GM19238 (cell line): ENCODE results near the gene UTP4.
A peak's percentile ranks its signal among the peaks of the same experiment; 100 is the strongest.
"Not testable (repeated sequence)": the region's sequence is repeated elsewhere in the genome, so short reads cannot be mapped to it uniquely, and the experiment has no call there.

Experiments
- DNase-seq: peaks from one replicate; pipeline ENCODE4 v3.0.0; 2011; ENCODE audit warnings: low spot score; ENCODE audit not compliant: insufficient read length

The UTP4 gene

GRCh38 chr16:69131167-69131838 is 1.1 kb upstream of the UTP4 start:
- DNase-seq = peak; percentile 47

- DNase-seq = peak; percentile 87
Observed at GRCh38 chr16:69131839-69132423, 518 bp upstream of the UTP4 start.

- DNase-seq = no peak
Observed at GRCh38 chr16:69133373-69133954, 1.0 kb downstream of the UTP4 start.

GRCh38 chr16:69138608-69139007 is 6.2 kb downstream of the UTP4 start:
- DNase-seq = no peak

GRCh38 chr16:69139464-69139863 is 7.0 kb downstream of the UTP4 start:
- not testable (repeated sequence) for DNase-seq

- DNase-seq = no peak
Observed at GRCh38 chr16:69141014-69141413, 8.6 kb downstream of the UTP4 start.

GRCh38 chr16:69141936-69142335 is 9.5 kb downstream of the UTP4 start:
- DNase-seq = no peak

GRCh38 chr16:69143116-69143515 is 10.7 kb downstream of the UTP4 start:
- no peak for DNase-seq

GRCh38 chr16:69145658-69146057 is 13.2 kb downstream of the UTP4 start:
- DNase-seq = no peak

GRCh38 chr16:69149621-69150020 is 17.2 kb downstream of the UTP4 start:
- DNase-seq = not testable (repeated sequence)

- peak; percentile 30 for DNase-seq
Observed at GRCh38 chr16:69150146-69150865, 17.9 kb downstream of the UTP4 start.

GRCh38 chr16:69157196-69157595 is 24.7 kb downstream of the UTP4 start:
- DNase-seq = no peak

- no peak for DNase-seq
Observed at GRCh38 chr16:69160192-69160591, 27.7 kb downstream of the UTP4 start.

- no peak for DNase-seq
Observed at GRCh38 chr16:69165584-69165983, 33.1 kb downstream of the UTP4 start.

GRCh38 chr16:69166221-69166833 is 33.9 kb downstream of the UTP4 start:
- DNase-seq = no peak

GRCh38 chr16:69166946-69167930 is 34.8 kb downstream of the UTP4 start:
- DNase-seq = no peak

- no peak for DNase-seq
Observed at GRCh38 chr16:69169051-69169450, 36.6 kb downstream of the UTP4 start.

GRCh38 chr16:69169607-69170352 is 37.3 kb downstream of the UTP4 start:
- no peak for DNase-seq

- no peak for DNase-seq
Observed at GRCh38 chr16:69171325-69172084, 39.1 kb downstream of the UTP4 start.
